Measurements from ENCODE around the gene GCAT. TPM values are rescaled to one million over a fixed set of nuclear protein-coding genes. Genes with fewer than 3 reads are reported as not detected.

Gene GCAT
- total and polyA plus RNA-seq, 9 of the 15 experiments (the other 6 are each of a cell fraction or from before 2014, with no cell fraction given) = 1.9 to 69.9 (median 26.4) TPM

DNA sequence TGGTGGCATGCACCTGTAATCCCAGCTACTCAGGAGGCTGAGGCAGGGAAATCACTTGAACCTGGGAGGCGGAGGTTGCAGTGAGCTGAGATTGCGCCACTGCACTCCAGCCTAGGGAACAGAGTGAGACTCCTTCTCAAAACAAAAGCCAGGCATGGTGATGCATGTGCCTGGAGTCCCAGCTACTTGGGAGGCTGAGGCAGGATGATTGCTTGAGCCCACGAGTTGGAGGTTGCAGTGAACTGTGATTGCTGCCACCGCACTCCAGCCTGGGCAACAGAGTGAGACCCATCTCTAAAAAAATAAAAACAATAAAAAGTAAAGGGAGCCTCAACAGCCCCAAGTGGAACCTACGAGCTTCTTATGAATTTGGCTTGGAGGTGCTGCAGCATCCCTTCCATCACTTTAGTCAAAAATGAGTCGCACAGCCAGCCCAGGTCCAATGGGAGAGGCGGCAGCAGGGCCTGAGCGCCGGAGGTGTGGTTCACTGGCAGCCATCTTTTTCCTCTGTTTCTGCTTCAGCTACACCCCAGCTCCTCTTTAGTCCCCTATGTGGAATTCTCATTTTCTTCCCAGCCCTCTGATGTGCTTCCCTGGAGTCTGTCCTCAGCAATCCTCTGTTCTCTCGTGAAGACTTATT lies 29.2 kb upstream of the GCAT start (continued):
- no peak for TF ChIP-seq RCOR1 (IDR thresholded peaks at IDR 0.05; ENCODE audit: borderline replicate concordance in 1 of 2, low read depth in 2 of 2, low read length in 2 of 2)
- TF ChIP-seq XRCC3 (IDR thresholded peaks at IDR 0.05) = no peak

DNA sequence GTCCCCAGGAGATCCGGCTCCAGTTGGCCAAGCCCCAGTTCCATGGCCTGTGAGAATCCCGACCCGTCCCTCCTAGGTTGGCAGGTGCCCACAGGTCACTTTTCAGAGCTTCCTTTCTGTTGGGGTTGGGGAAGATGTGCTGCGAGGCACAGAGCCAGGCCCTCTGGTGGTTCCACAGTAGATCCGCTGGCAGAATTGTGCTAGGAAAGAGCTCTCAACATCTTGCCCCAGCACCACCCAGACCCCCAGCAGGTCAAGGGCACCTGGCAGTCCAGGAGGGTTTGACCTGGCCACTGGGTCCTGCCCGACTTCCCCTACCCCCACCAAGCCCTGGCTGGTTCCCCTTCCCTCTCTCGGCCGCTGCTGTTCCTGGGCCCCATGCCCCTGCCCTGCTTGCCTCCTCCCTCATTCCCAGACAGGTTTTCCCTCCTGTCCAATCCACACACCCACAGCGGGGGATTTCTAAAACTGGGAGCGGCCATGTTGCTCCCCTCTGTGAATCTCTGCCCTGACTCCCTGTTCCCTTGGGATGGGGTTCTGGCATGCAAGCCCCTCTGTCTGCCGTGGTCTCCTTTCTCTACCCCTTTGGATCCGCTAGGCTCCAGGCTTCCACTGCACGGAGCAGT lies 26.2 kb upstream of the GCAT start:
- intact Hi-C loops (cut with micrococcal nuclease) (no loop called here), in situ Hi-C loops (cut with MboI) (no loop called here)
- DNase-seq (ENCODE audit: extremely low read depth in 1 of 4, low spot score in 3 of 4) (no peak), FAIRE-seq (no peak), ATAC-seq (peak; percentile 19; the same call in 1 of the 3 replicates)
- Histone ChIP-seq H3K4me3 (no peak overlapping the region), H3K27me3 (ENCODE audit: control insufficient read depth in 2 of 2, insufficient read depth in 2 of 2, low read length in 2 of 2) (no peaks in the 10 kb centered on the region), H3K36me3 (ENCODE audit: control insufficient read depth, insufficient read depth, low read length) (no peaks in the 10 kb centered on the region), H4K20me1 (replicated peaks; ENCODE audit: control insufficient read depth, insufficient read depth, low read length) (no peaks in the 10 kb centered on the region), H3K4me1 (replicated peaks in 1 of 2; ENCODE audit: control insufficient read depth in 2 of 2, insufficient read depth in 2 of 2, low read length in 2 of 2) (peaks cover 12 to 15% of the 10 kb centered on the region in 2 experiments; a peak in 4 of 5 replicates), H2AFZ (ENCODE audit: low read depth, low read length) (no peak overlapping the region), H3K79me2 (ENCODE audit: control insufficient read depth, insufficient read depth, low read length) (no peaks in the 10 kb centered on the region), H3K9me3 (replicated peaks; ENCODE audit: control insufficient read depth, insufficient read depth, low read depth, low read length) (no peaks in the 10 kb centered on the region), H3K9me1 (ENCODE audit: control insufficient read depth, insufficient read depth, low read length) (no peaks in the 10 kb centered on the region), H3K27ac (ENCODE audit: extremely low read depth, low read depth, low read length) (no peak overlapping the region), H3K9ac (ENCODE audit: insufficient read depth in 1 of 2, low read depth in 2 of 2, low read length in 2 of 2) (no peak overlapping the region), H3K4me2 (ENCODE audit: insufficient read depth, low read length) (no peak overlapping the region)
- ChIA-PET POLR2A (interaction anchor here (0.6 to 1.8 kb wide), 4 partner anchors 10 to 120 kb away, joined by 3 to 5 read pairs (median 4); no protein-coding TSS in a partner anchor), CTCF (ENCODE audit: low intra/inter-chr PET ratio) (no interaction called here)
- 36% methylated on average over 9 of the region's 13 CpGs for WGBS (ENCODE audit: insufficient coverage, low coverage, missing lambda C conversion rate)
- no TSS peak for BruUV-seq (replicated peaks)
- TF ChIP-seq, protein P1, sequence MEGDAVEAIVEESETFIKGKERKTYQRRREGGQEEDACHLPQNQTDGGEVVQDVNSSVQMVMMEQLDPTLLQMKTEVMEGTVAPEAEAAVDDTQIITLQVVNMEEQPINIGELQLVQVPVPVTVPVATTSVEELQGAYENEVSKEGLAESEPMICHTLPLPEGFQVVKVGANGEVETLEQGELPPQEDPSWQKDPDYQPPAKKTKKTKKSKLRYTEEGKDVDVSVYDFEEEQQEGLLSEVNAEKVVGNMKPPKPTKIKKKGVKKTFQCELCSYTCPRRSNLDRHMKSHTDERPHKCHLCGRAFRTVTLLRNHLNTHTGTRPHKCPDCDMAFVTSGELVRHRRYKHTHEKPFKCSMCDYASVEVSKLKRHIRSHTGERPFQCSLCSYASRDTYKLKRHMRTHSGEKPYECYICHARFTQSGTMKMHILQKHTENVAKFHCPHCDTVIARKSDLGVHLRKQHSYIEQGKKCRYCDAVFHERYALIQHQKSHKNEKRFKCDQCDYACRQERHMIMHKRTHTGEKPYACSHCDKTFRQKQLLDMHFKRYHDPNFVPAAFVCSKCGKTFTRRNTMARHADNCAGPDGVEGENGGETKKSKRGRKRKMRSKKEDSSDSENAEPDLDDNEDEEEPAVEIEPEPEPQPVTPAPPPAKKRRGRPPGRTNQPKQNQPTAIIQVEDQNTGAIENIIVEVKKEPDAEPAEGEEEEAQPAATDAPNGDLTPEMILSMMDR (IDR thresholded peaks at IDR 0.05 in 2 of 3, conservative IDR thresholded peaks at IDR 0.05 in 1 of 3; ENCODE audit: insufficient read depth in 2 of 3, low read depth in 1 of 3, low read length in 3 of 3) = 0 out of 6 replicates have a peak, but pooled peaks of 1 of the 3 experiments have one; percentile 11
- TF ChIP-seq ADNP (tag; IDR thresholded peaks at IDR 0.05) = no peak
- peak; percentile 35; the same call in 1 of the 2 replicates for TF ChIP-seq NFIC (IDR thresholded peaks at IDR 0.05)
- TF ChIP-seq, protein P2, sequence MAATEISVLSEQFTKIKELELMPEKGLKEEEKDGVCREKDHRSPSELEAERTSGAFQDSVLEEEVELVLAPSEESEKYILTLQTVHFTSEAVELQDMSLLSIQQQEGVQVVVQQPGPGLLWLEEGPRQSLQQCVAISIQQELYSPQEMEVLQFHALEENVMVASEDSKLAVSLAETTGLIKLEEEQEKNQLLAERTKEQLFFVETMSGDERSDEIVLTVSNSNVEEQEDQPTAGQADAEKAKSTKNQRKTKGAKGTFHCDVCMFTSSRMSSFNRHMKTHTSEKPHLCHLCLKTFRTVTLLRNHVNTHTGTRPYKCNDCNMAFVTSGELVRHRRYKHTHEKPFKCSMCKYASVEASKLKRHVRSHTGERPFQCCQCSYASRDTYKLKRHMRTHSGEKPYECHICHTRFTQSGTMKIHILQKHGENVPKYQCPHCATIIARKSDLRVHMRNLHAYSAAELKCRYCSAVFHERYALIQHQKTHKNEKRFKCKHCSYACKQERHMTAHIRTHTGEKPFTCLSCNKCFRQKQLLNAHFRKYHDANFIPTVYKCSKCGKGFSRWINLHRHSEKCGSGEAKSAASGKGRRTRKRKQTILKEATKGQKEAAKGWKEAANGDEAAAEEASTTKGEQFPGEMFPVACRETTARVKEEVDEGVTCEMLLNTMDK (IDR thresholded peaks at IDR 0.05; ENCODE audit: borderline replicate concordance, insufficient read depth, low read depth, low read length, poor library complexity, severe bottlenecking) = peak; percentile 32
- no peak for TF ChIP-seq CBFB (CRISPR knock-in tag; IDR thresholded peaks at IDR 0.05)
- no peak for TF ChIP-seq ZNF589 (CRISPR knock-in tag; IDR thresholded peaks at IDR 0.05; ENCODE audit: low read depth)
- TF ChIP-seq ATF7 (IDR thresholded peaks at IDR 0.05) = no peak
- TF ChIP-seq SMAD4 (CRISPR knock-in tag; conservative IDR thresholded peaks at IDR 0.05) = no peak
